Thyroid gland (tissue), 4 donors: ENCODE results near the gene TUBA3E.

Experiments used
- POLR2A ChIP-seq, 2 donors: fragments of 450-650 bp; IDR thresholded peaks; one replicate each; pipeline ENCODE4 v1.6.1; 2017; ENCODE audit warnings: antibody characterized with exemption in 2 of 2, mild to moderate bottlenecking in 2 of 2, moderate library complexity in 1 of 2
- TF ChIP-seq, protein P1 (sequence below), 6 experiments: fragments of 200-600 bp in 3 of 6; fragments of 450-650 bp in 3 of 6; sonication (generic) in 3 of 6; IDR thresholded peaks; one replicate each; pipeline ENCODE4 v1.5.1; 2016 to 2019; ENCODE audit warnings: antibody characterized with exemption in 6 of 6, mild to moderate bottlenecking in 2 of 6, inconsistent platforms in 1 of 6, moderate library complexity in 1 of 6

DNA sequence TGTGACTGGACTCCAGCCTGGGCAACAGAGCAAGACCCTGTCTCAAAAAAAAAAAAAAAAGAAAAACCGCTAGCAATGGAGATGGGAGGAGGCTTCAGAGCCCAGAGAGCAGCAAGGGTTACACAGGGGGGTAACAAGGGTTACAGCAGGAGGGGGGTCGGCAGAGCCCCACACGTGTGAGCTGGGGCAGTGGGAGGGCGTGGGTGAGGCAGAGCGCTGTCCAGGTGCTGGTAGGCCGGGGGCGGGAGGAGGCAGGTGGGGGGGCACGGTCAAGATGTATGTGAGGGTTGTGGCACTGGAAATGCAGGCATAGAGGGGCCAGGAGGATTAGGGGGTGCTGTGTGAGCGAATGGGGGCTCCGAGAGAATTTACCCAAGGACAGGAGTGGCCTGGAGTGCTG lies 12.8 kb downstream of the TUBA3E start:
- TF ChIP-seq, protein P1, sequence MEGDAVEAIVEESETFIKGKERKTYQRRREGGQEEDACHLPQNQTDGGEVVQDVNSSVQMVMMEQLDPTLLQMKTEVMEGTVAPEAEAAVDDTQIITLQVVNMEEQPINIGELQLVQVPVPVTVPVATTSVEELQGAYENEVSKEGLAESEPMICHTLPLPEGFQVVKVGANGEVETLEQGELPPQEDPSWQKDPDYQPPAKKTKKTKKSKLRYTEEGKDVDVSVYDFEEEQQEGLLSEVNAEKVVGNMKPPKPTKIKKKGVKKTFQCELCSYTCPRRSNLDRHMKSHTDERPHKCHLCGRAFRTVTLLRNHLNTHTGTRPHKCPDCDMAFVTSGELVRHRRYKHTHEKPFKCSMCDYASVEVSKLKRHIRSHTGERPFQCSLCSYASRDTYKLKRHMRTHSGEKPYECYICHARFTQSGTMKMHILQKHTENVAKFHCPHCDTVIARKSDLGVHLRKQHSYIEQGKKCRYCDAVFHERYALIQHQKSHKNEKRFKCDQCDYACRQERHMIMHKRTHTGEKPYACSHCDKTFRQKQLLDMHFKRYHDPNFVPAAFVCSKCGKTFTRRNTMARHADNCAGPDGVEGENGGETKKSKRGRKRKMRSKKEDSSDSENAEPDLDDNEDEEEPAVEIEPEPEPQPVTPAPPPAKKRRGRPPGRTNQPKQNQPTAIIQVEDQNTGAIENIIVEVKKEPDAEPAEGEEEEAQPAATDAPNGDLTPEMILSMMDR (IDR thresholded peaks at IDR 0.05), result no peak
- TF ChIP-seq POLR2A (IDR thresholded peaks at IDR 0.05), result no peak
